Epithelial cell of proximal tubule (primary cell): ENCODE data around the gene CDC42BPG. TPM values are rescaled to one million over a fixed set of nuclear protein-coding genes. Genes with fewer than 3 reads are reported as not detected.
A peak's percentile ranks its signal among the peaks of the same experiment; 100 is the strongest.

Source experiments
- DNase-seq: peaks from one replicate; pipeline ENCODE4 v3.0.0-alpha.2; 2011; ENCODE audit warnings: low read depth
- H3K4me3 ChIP-seq: 2 replicates; pipeline ENCODE4 v1.5.1; 2011; ENCODE audit warnings: low read depth, mild to moderate bottlenecking, low read length
- total RNA-seq: library from RNA; depleted of rRNA; stranded (reverse); fragments of >200 nt; gene quantifications from 2 replicates; pipeline ENCODE4 v1.2.3, GENCODE V29; 2015
- TF ChIP-seq, protein P1 (sequence below): conservative IDR thresholded peaks from 2 replicates; pipeline ENCODE4 v1.5.1; 2012; ENCODE audit warnings: low read depth, mild to moderate bottlenecking, low read length

CDC42BPG gene
- total RNA-seq, 1 donor from 2014 or later: 8.9 TPM

DNA sequence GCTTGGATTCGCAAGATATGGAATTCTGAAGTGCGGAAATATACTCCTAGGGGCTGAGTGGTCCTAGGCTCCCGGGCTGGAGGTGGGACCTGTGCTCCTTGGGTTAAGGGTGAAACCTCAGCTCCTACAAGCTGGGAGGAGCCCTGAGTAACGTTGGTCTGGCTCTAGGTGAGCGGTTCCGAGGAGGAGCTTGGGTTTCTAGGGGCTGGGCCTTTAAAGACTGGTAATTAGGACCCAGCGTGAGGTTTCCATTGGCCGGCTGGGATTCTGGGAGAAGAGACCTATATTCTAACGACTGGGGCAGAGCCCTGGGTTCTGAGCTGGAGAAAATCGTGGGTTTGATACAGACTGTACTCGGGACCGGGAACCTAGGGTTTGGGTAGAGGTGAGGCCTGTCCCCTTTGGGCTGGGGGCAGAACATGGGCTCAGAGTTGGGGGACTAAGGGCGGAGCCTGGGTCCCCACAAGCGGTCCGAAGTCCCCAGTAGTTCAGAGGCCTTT, 40.6 kb downstream of the CDC42BPG start:
- TF ChIP-seq, protein P1, sequence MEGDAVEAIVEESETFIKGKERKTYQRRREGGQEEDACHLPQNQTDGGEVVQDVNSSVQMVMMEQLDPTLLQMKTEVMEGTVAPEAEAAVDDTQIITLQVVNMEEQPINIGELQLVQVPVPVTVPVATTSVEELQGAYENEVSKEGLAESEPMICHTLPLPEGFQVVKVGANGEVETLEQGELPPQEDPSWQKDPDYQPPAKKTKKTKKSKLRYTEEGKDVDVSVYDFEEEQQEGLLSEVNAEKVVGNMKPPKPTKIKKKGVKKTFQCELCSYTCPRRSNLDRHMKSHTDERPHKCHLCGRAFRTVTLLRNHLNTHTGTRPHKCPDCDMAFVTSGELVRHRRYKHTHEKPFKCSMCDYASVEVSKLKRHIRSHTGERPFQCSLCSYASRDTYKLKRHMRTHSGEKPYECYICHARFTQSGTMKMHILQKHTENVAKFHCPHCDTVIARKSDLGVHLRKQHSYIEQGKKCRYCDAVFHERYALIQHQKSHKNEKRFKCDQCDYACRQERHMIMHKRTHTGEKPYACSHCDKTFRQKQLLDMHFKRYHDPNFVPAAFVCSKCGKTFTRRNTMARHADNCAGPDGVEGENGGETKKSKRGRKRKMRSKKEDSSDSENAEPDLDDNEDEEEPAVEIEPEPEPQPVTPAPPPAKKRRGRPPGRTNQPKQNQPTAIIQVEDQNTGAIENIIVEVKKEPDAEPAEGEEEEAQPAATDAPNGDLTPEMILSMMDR: no peak
- H3K4me3 ChIP-seq: peak overlapping the region; percentile 80
- DNase-seq: no peak

GRCh38 chr11:64803158-64803845, 41.2 kb downstream of the CDC42BPG start, which contains the start of gene MAP4K2:
TSS of gene MAP4K2 (minus strand) at chr11:64803214. CDS start at chr11:64803149, 65 bp downstream.
- no peak for DNase-seq
- H3K4me3 ChIP-seq: peak within 1 kb of the TSS; percentile 80
- TF ChIP-seq, protein P1: peak; percentile 19

DNA sequence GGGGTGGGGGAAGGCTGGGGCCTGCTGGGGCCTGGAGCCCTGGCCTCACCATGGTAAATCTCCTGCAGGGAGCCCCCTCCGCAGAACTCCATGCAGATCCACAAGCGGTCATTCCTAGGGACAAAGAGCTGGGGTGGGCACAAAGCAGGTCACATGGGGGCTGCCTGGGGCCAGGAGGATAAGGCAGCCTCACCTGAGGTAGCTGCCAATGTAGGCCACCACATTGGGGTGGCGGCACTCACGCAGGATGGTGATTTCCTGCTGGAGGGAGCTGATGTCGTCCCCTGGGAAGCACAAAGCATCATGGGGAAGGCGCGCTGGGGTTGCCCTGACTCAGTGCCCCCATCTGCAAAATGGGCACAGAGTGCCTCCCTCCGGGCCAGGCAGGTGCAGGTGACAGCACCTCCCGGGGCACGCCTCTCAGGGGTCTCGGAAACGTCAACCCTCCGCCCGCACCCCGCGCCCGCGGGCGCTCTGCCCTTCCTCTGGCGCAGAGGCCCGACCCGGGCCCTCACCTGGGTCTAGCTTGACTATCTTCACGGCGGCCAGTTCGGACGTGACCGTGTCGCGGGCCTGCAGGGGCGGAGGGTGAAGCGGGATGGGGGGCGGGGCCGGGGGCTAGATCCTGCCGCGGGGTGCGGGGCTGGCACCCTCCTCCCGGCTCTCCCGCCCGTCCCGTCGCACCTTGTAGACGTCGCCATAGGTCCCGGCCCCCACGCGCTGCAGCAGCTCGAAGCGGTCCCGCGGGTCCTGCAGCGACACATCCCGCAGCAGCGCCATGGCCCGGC, 41.9 kb downstream of the CDC42BPG start:
- peak overlapping the region; percentile 53 for H3K4me3 ChIP-seq
- no peak for DNase-seq
- TF ChIP-seq, protein P1: no peak

DNA sequence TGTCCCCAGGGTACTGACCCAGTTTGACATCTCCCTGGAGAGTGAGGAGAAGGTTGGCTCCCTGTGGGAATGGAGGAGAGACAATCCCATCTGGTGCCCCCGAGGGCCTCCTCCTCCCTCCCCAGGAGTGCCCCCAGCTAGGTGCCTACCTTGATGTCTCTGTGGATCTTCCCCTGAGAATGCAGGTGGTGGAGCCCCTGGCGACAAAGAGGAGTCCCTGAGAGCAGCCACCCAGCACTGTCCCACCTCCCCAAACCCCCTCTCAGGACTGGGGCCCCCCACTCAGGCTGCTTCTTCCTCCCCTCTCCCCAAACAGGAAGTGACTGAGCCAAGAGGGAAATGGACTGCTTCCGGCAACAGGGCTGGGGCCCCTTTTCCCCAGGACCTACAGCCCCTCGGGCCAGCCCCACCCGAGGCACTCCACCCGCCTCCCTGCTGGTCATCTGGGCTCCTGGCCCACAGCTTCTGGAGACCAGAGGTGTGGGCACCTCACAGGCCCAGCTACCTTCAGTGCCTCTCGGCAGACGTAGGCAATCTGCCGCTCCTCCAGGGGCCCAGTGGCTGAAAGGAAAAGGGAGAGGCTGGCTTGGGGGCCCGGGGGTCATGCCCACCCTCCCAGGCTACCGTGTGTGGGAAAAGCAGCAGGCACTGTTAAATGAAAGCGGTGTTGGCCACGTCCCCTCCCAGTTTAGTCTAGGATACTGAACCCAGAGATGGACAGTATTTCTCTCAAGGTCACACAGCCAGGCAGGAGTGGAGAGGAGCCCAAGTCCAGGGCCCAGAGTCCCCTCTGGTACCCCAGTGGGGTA, 42.7 kb downstream of the CDC42BPG start:
- TF ChIP-seq, protein P1: no peak
- no peak overlapping the region for H3K4me3 ChIP-seq
- no peak for DNase-seq

GRCh38 chr11:64801158-64801464, 43.3 kb downstream of the CDC42BPG start:
- TF ChIP-seq, protein P1: no peak
- no peak for DNase-seq
- H3K4me3 ChIP-seq: no peak overlapping the region

- no peak overlapping the region for H3K4me3 ChIP-seq
- DNase-seq: no peak
- TF ChIP-seq, protein P1: no peak
Observed at GRCh38 chr11:64800303-64801157, 43.9 kb downstream of the CDC42BPG start.
